HG03460 (cell line): ENCODE data around the gene PRPF40B.

Experiments
- ATAC-seq: cut with Tn5 transposase; IDR thresholded peaks from one replicate; pipeline ENCODE4 v1.9.1; 2021; ENCODE audit not compliant: unreplicated experiment

PRPF40B gene

DNA sequence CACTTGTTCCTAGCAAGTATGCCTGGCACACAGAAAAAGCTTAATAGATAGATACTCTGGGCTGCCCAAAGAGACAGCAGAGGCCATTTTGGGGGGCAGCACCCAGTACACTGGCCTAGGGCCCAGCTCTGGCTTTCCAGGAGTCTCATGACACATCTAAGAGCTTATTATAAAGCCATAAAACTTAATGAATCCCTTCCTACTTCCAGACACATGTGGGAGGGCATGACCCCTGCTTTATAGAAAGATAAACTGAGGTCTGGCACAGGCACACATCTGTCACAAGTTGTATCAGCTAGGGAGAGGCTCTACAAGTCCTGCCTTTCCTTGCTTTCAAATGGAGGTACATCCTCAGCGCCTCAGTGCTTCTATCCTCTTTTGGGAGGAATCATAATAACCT is 56.7 kb downstream of the PRPF40B start:
- no peak for ATAC-seq

DNA sequence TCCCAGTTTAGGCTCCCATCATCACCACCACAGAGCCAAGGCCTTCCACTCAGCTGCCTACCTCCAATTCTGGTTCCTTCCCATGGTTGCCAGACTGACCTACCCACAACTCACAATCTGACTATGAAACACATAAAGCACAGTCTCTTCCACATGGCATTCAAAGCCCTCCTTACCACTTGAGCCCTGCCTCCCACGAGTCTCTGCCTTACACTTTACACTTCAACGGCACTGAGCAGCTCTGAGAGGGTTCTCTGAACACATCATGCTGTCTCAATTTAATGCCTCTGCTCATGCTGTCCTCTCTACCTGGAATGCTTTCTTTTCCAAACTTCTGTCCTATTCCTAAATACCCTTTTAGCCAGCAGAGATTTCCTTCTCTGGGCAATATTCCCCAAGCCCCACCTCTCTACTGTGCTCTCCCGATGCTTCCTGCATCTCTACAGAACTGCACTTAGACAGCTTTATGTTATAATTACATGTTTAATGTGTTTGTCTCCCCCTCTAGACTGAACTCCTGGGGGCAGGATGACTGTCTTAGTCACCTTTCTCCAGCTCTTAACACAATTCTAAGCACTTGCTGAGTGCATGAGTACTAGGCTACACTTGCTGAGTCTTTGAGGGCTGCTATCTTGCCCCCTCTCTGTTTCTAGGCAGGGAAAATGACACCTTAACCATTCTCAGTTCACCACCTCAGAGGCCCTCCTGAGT is 60.4 kb downstream of the PRPF40B start:
- ATAC-seq: no peak

DNA sequence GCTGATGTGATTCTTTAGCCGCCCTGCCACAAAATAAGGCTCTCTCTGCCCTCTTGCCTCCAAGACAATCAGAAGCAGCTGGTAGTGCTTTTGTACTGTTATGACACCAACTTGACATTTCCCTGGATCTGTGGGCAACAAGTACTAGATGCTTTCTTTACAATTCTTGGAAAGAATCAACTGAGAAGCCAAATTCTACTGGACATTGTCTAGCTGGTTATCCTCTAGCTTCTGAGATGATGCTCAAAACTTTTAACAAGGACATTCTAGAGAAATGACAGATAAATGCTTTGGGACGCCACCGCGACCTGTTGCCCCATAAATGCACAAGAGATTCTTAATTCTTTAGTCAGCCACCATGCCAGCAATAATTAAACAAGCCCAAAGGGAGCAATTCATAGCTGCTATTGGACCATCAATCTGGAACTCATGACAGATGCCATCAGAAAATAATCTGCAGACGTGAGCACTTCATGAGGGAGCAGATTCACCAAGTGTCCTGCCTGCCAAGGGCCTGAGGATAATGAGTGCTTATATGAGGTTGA is 61.0 kb downstream of the PRPF40B start:
- no peak for ATAC-seq

DNA sequence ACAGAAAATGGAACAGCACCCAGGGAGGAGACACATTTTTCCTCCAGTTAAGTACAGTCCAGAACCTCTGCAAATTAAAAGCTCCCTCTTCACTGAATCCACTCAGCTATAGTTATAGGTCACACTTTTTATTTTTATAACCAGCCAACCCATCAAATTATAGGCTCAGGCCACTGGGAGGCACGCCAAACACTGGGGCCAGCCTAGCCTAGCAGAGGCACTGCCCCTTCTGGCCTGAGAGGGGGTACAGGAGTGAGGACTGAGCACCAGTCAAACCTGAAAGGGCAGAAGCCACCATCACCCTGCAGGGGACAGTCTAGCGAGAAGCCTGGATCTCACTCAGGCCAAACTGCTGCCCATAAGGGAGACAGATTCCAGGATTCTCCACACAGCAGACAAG is 64.6 kb downstream of the PRPF40B start:
- ATAC-seq: no peak

DNA sequence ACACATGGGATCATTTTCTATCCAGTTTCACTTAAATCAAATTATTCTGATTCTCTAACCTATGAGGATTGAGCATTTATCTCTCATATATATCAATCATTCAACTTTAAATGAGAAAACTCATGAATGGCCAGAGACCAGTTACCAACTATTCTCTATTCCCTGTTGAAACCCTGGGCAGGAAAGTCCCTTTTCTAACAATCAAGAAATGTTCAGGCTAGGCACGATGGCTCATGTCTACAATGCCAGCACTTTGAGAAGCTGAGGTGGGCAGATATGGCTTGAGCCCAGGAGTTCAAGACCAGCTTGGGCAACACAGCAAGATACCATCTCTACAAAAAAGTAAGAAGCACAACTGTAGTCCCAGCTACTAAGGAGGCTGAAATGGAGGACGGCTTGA is 65.9 kb downstream of the PRPF40B start:
- no peak for ATAC-seq

DNA sequence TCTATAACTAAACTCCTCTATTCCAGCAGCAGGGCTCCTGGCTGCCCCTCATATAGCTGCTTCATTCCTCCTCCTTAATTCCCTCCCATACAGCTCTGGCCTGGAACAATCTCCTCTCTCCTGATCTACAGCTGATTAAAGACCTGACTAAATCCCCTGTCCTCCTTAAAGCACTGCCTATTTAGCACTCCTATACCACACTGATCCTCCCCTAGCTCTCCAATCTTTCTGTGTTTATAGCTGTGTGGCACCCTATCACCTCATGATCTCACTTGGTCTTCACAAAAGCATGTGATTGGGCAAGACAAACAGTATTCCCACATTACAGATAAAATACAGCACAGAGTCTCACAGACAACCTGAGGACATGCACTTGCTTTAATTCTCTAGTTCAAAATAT is 66.4 kb downstream of the PRPF40B start:
- no peak for ATAC-seq

DNA sequence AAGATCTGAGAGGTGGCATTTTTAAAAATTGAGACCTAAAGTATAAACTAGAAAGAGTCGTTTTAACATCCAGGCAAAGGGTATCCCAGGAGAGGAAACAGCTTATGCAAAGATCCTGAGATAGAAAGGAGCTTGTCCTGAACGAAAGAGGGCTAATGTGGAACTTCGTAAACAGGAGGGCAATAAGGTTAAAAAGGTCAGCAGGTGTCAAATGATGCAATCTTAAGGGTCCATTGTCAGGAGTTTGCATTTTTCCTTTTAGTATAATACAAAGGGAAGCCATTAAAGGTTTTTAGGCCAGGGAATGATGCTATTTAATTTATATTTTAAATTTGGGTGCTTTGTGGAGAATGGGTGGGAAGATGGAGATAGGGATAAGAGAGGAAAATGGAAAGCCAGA is 69.5 kb downstream of the PRPF40B start:
- no peak for ATAC-seq

DNA sequence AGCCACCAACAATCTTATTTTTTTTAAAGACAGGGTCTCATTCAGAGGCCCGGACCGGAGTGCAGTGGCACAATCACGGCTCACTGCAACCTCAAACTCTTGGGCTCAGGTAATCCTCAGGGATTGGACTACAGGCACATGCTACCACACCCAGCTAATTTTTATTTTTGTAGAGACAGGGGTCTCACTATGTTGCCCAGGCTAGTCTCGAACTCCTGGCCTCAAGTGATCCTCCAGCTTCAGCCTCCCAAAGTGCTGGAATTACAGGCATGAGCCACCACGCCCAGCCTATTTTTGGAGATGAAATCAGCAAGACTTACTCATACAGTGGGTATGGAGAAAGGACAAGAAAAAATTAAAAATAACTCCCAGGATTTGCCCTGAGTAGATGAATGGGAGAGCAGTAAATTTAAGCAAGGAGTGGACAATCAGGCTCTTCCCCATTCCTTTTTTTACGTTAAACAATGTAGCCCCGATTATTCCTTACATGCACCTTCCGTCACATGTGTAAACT is 70.6 kb downstream of the PRPF40B start:
- no peak for ATAC-seq
